NCI-H2196 (cell line): ENCODE results near the gene LTBP1.
"Not testable (repeated sequence)": the region's sequence is repeated elsewhere in the genome, so short reads cannot be mapped to it uniquely, and the experiment has no call there.

ENCODE experiments used
- DNase-seq: peaks from one replicate; lab custom pipeline; 2025; ENCODE audit not compliant: unreplicated experiment; lab: John Stamatoyannopoulos, UW

Gene LTBP1

GRCh38 chr2:33034784-33035183 is 88.0 kb downstream of the LTBP1 start:
- no peak for DNase-seq

- no peak for DNase-seq
These were observed 91.5 kb downstream of the LTBP1 start for GRCh38 chr2:33038230-33038629.

GRCh38 chr2:33038799-33039198 is 92.0 kb downstream of the LTBP1 start:
- DNase-seq: no peak

- DNase-seq: no peak
These were observed 93.8 kb downstream of the LTBP1 start for GRCh38 chr2:33040541-33040940.

- no peak for DNase-seq
These were observed 95.5 kb downstream of the LTBP1 start for GRCh38 chr2:33042265-33042664.

GRCh38 chr2:33042819-33043218 is 96.1 kb downstream of the LTBP1 start:
- no peak for DNase-seq

GRCh38 chr2:33047939-33048338 is 101.2 kb downstream of the LTBP1 start:
- no peak for DNase-seq

- DNase-seq: no peak
These were observed 105.0 kb downstream of the LTBP1 start for GRCh38 chr2:33051586-33052360.

GRCh38 chr2:33052361-33052735 is 105.6 kb downstream of the LTBP1 start:
- DNase-seq: no peak

GRCh38 chr2:33052795-33053194 is 106.0 kb downstream of the LTBP1 start:
- not testable (repeated sequence) for DNase-seq

- no peak for DNase-seq
These were observed 109.4 kb downstream of the LTBP1 start for GRCh38 chr2:33056170-33056569.

- DNase-seq: not testable (repeated sequence)
These were observed 110.7 kb downstream of the LTBP1 start for GRCh38 chr2:33057307-33058028.

GRCh38 chr2:33058716-33059470 is 112.1 kb downstream of the LTBP1 start:
- DNase-seq: no peak

- DNase-seq: no peak
These were observed 112.9 kb downstream of the LTBP1 start for GRCh38 chr2:33059471-33060156.

GRCh38 chr2:33060405-33060804 is 113.7 kb downstream of the LTBP1 start:
- no peak for DNase-seq

GRCh38 chr2:33062665-33063250 is 116.0 kb downstream of the LTBP1 start:
- DNase-seq: no peak

GRCh38 chr2:33064349-33064801 is 117.6 kb downstream of the LTBP1 start:
- no peak for DNase-seq

- no peak for DNase-seq
These were observed 120.8 kb downstream of the LTBP1 start for GRCh38 chr2:33067598-33067997.

GRCh38 chr2:33068261-33068660 is 121.5 kb downstream of the LTBP1 start:
- no peak for DNase-seq

- no peak for DNase-seq
These were observed 123.3 kb downstream of the LTBP1 start for GRCh38 chr2:33069894-33070651.
